ENCODE results near the gene DPP6.

The DPP6 gene

DNA sequence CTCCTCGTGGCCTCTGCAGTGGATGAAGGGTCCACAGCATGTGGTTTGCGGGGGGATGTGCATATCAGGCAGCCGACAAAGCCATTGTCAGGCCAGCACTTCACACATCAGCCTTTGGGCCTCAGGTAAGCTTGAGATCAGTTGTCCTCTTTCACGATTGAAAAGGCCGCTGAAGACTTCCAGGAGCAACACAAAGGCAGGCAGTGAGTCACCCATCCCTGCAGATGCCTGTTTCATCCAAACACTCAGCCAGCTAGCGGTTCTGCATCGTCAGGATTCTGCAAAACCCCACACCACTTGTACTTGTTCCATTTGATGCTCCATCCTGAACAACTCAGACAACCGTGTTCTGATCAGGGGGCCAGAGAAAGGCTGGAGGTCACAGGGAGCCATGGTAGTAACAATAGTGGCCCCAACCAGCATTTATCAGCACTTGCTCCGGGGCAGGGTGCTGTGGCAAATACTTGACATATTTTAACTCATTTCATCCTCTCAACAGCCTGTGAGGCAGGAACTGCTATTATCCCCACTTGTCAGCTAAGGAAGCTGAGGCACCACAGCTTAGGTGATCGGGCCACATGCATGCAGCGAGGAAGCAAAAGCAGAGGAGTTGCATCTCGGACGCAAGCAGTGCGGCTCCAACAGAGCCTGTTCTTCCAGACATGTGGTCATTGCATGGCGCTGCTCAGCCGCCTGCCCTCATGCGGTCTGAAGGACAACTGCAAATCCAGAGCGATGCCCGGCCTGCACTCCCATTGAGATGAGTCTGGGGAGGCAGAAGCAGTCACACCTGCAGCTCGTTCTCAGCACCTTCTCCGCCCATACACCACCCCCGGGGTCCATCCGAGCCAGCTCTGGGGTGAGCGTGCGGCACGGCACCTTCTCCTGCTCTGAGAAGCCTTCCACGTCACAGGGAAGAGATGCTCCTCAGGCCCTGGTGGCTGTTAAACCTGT lies 805.8 kb downstream of the DPP6 start:
- DNase-seq (ENCODE audit: low read depth, low spot score), result no peak

DNA sequence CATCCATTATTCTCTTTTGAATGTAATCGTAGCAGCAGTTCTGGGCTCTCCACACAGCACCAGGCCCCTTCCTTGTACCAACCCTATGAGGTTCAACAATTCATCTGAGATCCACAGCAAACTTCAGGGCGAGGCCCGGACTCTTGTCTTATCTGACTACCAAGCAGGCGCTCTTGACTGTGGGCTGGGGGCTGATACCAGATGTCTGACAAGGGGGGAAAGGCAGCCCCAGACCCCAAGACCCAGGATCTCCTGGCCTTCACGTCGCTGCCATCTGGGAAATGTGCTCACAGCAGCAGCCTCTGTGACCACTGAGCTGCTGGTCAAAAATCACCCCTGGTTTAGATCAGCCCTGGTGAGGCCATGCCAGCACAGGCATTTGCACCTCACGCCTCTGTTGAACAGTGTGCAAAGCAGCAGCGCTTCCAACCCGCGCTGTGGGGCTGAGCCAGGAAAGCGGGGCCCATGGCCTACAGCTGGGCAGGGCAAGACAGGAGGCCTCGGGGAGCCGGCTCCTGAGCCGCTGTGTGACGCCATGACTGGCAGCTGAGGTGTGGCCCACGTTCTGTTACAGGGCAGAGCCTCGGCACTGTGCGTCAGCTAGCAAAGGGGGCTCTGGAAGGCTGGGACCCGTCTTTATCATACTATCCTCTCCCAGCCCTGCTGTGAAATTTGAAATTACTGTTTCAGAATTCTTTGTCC lies 806.8 kb downstream of the DPP6 start:
- DNase-seq (ENCODE audit: low read depth, low spot score), result no peak

DNA sequence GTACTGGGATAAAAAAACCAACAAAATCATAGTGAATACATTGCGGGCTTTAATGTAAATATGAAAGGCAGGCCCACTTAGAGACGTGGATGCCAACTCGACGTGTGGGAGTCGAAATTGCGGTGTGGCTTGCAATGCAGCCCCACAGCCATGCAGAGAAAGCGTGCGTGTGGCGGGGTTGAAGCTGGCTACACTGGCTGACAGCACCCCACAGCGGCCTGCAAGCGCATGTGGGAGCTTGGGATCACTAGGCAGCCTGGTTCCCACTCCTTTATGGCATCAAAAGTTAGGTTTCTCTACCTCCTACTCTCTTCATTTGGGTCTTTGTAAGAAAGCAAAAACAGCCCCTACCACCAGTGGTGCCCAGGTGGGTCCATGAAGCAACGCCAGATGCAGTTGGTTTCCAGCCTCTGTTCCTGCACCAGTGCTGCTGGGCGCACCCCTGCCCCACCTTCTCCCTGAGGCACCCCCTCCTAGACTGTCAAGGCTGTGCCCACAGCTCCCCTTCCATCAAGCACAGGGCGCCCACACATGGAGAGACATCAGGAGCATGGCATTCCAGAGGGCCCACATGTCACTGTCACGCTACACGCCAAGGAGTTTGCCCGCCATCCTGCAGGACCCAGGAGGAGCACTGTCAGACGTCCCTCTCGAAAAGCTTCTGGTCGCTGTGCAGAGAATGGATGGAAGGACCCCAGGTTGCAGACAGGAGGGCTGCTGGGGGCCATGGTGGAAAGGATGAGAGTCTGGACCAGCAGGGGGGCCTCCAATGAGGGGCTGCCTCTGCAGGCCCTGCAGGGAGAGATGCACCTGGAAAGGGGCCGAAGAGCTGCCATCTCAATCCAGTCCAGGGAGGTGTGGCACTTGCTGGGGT lies 807.8 kb downstream of the DPP6 start:
- DNase-seq (ENCODE audit: low read depth, low spot score), result no peak

DNA sequence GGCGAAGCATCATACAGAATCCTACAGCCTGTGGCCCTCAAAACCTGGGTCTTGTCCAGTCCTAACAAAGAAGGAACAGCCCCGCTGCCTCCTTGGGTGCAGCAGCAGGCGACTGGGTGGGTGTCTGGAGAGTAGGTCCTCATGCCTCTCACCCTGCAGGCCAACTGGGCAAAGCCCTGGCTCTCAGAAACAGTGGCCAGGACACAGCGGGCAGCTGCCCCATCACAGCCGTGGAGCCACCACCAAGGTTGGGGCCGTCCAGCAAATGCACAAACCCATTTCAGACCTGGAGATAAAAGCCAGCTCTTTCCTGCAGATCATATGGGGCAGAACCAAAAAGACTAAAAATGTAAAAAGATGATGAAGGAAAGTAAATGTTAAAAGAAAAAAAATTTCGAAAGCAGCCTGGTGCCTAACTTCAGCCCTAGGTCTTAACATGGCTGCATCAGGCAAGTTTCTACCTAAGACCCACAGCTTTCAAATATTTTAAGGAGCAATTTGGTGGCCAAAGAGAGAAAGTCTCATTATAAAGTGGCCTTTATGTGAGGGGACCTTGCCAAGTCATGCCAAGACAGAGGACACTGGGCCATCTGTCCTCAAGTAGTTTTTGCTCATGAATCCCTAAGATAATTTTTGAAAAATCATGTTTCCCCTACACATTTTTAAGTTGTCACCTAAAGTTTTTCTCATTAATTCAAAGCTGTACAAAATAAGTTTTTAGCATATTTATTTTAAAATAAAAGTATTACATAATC lies 808.6 kb downstream of the DPP6 start:
- DNase-seq (ENCODE audit: low read depth, low spot score), result no peak

DNA sequence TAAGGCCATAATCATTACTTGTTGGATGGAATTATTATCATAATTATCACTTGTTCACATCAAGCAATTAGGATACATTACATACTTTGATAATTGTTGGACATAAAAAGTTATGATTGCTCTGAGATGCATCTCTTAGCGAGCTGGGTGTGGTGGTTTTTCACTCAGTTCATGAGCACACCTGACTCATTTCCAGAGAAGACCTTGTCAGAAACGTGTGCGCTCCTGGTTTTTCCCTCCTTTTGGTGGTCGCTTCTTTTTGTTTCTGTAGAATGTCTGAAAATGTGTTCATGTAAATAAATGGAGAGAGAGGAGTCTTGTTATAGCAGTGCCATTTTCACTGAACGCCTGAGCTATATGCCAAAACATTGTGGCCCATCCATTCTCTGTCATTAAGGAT lies 809.4 kb downstream of the DPP6 start:
- no peak for DNase-seq (ENCODE audit: low read depth, low spot score)

DNA sequence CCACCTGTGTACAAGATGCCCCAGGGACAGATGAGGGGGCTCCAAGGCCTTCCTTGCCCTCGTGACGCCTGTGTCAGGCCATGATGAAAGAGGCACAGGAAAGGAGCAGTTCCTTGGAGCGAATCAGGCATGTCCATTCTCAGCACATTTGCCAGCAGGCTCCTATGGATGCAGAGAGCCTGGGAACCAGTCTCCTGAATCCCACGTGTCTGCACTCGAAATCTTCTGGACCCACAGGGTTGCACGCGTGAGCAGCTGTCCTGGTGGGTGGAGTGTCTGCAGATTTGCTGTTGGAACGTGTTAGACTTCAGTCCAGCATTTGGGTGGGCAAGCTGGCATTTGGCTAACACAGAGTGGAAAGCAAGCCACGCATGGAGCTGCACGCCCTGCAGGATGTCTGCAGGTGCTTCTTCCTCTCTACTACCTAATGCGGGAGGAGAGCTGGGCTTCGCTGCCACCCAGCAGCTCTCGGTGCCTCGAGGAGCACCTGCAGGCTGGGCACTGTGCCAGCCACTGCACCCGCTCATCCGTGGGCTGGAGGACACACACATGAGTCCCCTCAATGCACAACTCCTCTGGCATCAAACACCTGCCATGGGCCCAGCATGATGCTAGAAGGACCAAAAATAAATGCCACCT lies 810.1 kb downstream of the DPP6 start:
- DNase-seq (ENCODE audit: low read depth, low spot score), result no peak

DNA sequence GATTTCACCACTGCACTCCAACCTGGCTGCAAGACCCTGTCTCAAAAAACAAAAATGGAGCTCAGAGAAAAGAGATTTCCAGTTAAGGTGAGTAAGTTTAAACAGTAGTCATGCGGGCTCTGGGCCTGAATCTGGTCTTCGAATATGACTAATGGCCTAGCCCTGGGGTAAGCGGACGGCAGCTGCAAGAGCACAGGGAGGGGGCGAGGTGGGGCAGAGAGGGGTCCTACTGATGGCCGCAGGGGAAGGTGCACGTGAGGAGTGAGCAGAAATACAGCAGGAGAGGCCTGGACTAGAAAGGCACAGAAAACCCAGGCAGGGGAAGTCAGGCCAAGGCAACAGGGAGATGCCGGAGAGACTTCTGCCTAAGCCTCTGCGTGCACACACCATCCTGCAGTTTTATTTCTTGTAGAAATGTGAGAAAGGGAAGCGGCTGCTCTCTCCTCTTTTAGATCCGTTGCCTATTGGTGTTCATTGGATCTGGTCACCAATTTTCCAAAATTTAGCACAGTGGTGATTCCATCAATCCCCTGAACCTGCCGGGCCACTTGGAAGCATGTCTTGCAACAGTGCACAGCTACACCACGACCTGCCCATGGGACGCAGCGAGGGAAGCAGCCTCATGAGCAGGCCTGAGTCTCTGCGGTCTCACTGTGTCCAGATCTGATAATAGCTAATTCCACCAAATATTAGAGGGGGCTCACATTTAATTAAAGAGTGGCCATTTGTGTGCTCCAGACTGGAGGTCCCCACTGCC lies 811.7 kb downstream of the DPP6 start:
- DNase-seq (ENCODE audit: low read depth, low spot score), result no peak

DNA sequence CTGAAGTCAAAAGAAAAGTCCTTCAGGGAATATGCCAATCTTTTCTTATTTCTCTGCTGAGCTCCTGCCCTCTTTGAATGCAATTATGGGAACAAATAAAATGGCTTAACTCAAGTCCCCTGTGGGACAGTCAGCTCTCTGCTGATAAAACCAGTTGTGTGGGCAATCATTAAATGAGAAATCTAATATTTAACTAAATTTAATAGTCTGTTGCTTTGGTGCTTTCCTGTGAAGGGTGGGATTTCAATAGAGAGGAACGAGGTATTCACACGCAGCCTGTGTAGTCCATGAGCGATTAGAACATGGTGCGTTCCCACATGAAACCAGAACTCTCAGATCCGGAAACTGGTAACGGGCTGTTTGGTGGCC lies 812.3 kb downstream of the DPP6 start:
- DNase-seq (ENCODE audit: low read depth, low spot score), result no peak

DNA sequence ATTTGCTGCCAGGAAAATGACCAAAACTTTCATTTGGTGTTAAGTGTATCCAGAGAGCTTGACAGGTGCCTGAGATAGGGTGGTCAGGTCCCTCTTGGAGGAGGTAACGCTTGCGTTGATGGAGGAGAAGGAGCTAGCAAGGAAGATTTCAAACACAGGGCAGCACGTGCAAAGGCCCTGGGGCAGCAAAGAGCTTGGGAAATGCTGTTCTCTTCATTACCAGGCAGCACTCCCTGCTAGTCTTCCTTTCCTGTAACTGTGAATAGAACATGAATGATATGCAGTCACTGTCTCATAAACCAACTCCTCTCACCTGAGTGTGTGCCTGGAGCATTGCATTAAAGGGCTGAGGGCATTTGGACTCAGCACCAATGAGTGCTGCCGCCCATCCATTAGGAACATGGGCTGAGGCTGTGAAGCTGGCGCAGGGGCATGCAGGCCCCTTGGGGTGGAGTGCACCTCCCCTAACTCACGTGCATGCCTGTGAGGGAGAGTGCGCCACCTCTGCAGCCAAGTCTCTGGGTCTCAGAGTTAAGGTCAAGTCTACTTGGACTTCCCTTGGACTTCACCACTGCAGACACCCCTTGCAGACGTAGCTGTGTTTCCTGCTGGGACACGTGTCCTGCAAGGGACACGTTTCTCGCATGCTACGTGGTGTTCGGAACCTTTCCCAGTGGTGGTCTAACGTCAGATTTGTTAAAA lies 813.9 kb downstream of the DPP6 start:
- DNase-seq (ENCODE audit: low read depth, low spot score), result no peak

DNA sequence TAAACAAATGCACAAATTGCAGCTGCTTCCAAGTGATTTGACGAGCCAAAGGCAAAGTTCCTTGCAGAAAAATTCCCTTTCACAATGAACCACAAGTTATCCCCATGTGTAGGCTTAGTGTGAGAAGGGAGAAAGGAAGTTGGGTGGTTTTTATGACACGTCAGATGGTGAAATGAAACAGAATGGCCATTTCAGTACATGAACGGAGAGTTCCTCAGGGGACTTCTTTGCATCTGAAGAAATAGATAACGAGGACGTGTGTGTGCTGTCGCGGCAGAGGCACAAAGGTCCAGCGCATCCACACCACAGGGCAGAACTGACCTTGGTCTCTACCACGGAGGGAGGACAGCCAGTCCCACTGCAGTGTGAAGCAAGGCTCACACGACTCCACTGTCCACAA lies 814.9 kb downstream of the DPP6 start:
- no peak for DNase-seq (ENCODE audit: low read depth, low spot score)

DNA sequence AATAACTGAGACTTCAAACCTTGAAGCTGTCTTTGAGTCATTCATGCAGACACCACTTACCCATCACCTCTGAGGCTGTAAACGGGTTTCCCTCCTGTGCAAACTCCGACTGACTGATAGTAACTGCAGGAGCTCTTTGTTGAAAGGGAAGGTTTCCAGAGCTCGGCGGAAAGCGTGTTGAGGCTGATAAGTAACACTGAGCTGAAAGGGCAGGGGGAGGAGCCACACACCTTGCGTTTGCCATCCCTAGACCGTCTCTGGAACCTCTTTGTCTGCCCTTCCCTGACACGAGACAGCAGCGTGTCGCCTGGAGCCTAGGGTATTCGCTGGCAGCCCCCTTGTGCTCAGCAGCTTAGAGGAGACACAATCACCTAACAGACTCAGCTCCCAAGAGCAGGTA lies 816.7 kb downstream of the DPP6 start:
- no peak for DNase-seq (ENCODE audit: low read depth, low spot score)

DNA sequence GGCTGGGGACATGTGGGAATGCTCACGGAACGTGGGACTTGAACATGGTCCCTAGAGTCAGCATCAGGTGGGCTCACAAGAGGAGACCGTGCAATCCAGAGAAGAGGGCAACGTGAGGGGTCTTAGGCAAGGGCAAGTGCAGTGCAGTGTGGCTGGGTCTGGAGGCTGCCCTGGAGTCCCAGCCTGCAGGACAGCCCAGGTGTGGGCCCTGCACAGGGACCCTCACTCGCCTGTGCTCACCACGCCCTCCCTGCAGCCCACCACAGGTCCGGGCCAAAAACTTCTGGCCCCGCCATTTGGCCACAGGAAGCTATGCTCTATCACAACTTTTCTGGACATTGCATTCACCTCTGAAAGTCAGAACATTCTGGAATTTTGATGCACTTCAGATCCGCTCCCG lies 817.2 kb downstream of the DPP6 start:
- DNase-seq (ENCODE audit: low read depth, low spot score), result no peak

DNA sequence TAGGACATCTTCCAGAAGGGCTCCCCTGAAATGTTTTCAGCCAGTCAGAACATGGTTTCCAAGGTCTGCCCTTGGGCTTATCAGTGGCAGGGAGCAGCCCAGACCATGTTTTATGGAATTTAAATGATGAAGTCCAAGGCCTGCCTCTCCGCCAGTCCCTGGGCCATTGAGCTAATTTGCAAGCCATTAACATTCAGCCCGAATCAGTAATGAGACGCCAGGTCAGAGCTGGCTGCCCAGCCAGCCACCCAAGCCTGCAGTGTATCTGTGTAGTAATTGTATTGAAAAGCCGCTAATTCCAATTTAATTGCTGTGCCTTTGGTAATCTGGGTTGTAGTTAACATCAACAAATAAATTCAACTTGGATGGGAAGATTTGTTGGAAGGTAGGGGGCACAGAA lies 819.3 kb downstream of the DPP6 start:
- no peak for DNase-seq (ENCODE audit: low read depth, low spot score)

DNA sequence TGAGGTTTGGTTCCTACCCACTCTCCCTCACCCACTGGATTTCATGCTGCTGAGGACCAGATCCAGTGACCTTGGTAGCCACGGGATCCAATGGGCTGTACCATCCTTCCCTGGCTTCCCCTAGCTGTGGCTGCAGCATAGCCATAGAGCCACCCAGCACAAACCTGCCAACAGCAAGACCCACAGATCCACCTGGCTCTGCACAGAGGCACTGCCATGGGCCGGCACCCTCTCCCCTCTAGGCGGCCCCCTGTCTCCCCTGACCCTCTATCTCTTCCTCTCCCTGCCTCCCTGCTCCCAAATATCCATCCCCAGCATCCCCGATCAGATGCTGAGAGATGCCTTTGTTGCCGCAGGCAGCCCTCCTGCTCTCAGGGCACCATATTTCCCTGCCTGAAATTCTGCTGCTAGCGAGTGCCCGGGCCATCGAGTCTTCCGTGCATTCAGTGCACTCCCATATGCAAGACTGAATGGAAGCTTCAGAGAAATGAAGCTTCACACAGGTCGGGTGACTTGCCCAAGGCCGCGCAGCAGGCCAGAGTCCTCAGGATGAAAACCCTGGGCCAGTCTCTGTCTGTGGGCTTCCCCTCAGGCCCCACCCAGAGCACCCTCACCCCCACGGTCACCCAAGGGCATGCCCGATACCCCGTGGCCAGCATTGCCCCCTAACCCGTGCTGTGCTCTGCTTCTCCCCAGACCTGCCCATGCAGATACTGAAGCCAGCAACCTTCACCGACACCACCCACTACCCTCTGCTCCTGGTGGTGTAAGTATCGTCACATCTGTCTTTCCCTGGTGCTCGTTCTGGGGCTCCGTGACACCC lies 819.9 kb downstream of the DPP6 start:
- no peak for DNase-seq (ENCODE audit: low read depth, low spot score)

DNA sequence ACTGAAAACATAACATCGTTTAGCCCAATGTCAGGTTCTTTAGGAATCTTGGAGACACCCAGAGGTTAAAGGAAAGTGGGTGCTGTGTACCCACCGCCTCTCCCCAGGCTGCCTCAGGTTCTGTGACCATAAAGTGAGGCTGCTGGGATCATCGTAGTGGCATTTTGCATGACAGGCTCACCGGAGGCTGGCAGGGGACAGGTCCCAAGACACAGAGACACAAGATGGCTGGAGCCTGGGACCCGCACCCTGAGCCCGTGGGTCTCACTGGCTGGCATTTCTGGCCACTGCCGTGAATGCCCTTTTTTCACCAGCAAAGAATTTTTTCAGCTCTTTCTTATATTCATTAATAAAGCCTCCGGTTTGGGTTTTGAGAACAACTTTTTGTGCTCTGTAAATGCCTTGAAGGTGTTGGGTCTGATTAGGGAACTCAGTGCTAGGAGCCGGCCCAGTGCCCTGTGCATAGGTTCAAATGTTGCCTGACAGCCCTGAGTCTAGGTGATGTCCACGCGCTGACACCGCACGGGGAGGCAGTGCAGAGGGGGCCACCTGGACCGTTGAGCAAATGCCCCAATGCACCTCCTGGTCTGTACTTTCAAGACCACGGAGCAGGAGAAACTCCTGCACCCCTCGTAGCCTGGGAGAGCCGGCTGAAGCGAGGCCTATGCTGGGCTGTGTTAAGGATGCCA lies 820.8 kb downstream of the DPP6 start:
- no peak for DNase-seq (ENCODE audit: low read depth, low spot score)

DNA sequence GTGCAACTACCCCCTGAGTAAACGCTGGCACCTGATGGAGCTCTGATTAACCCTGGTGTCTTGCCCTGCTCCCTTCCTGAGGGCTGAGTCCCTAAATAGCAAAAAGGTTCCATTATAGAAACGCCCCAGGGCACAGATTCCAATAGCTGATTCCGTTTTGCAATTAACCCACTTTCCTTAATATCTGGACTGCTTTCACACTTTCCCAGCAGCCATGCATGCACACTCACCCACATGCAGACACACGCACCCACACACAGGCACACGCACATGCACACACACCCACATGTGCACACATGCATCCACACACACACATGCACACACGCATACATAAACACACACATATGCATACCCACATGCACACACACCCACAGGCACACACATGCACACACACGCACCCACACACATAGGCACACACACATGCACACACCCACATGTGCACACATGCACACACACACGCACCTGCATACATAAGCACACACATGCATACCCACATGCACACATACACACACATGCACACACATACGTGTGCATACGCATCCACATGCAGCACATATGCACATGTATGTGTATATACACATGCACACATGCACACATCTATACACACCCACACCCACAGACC lies 821.4 kb downstream of the DPP6 start:
- DNase-seq (ENCODE audit: low read depth, low spot score), result no peak

DNA sequence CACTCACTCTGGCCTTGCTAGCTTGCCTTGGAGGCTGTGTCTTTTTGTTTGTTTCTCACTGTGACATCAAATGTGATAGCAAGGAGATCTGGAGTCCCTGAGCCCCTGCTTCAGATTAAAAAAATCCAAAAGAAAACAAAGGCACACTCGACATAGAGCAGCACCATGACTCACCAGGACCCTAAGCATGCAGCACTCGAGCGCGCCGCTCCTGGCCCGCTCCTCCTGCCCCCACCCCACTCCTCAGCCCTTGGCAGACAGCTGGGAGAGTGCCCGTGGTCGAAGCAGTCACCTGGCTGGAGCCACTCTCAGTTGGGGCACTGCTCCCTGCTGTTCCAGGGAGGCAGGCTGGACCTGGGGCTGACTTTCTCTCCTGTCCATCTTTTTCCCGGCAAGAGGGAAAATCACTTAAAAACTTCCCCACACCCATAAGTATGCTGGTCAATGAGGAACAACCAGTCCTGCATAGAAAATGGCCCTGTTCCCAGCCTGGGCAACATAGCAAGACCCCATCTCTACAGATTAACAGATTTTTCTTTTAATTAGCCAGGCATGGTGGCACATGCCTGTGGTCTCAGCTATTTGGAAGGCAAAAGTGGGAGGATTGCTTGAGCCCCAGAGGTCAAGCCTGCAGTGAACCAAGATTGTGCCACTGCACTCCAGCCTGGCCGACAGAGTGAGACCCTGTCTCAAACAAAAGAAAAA lies 822.4 kb downstream of the DPP6 start:
- no peak for DNase-seq (ENCODE audit: low read depth, low spot score)

Measured in activated naive CD8-positive, alpha-beta T cell treated with anti-CD3 and anti-CD28 coated beads, Interleukin-2, amount 50 U/mL, for 16 hours (primary cell).